ENCODE measurements around the gene COMP.
"Not testable (repeated sequence)": the region's sequence is repeated elsewhere in the genome, so short reads cannot be mapped to it uniquely, and the experiment has no call there.

COMP gene

DNA sequence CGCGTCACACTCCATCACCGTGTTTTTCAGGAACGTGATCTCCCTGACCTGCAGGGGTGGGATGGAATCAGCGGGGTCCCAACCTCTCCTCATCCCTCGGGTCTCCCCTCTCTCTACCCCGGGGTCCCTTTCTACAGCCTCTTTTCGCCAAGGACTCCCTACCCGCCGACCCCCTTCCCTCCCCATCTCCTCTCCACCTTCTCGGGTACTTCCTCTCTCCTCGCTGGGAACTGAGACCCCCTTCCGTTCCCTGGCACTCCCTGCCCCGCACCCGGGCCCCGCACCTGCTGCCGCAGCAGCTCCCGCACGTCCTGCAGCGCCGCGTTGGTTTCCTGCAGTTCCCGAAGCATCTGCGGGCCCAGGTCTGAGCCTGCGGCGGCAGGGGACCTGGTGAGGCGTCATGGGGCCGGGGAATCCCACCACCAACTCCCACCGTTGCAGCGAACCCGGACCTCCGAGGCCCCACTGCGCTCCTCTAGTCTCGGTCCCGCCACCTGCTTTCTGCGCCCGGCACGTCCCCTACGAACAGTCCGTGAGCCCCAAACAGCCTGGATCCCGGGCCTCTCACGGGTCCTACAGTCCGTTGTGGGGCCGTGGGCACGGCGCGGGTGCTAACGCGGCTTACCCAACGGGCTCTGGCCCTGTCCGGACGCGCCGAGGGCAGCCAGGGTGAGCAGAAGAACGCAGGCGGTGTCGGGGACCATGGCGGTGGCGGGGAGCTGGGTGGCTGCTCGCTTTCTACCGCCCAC is at the start of gene COMP:
TSS of gene COMP (minus strand) at position 740 of the 749 bp plus-strand sequence. CDS start at position 704, 36 bp downstream.
- DNase-seq (ENCODE audit: low read depth), result no peak

DNA sequence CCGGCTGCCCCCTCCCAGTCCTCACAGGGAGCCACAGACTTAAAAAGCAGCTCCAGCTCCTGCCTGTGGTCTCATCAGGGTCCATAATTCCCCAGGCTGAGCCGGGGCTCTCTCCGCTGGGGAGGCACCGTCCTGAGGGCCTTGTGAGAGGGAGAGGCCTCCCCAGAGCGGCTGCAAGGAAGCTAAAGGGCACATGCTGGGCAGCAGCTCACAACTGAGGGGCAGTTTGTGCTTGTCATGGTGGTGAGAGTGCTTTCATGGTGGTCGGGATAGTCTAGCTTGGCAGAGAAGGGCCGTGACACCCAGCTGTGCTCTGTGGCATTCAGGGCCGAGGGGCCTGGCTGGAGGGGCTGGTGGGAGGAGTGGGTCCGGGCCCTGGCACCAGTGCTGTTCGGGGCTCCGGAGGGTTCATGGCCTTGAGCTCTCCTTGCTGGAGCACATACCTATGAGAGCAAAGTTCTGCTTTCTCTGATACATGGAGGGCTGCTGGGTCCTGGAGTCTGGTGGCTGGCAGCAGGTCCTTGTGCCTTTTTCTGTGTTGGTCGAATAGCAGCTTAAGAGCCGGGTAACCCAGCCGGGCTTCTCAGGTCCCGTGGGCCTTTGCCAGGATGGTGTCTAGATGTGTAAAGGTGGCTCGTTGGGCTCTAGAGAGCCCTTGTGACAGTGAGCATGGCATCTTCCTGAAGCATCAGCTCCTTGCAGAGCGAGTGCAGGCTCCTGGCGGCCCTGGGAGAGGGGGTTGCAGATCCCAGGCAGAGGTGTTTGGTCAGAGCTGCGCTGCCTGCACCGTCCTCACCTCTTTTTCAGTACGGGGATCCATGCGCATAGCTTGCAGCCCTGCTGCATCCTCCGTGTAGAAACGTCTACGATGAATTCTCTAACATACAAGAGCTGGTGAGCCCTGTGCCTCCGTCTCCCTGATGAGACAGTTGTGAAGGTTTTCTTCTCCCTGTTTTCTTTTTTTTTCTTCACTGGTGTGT is 49.5 kb upstream of the COMP start:
- DNase-seq (ENCODE audit: low read depth), result no peak

DNA sequence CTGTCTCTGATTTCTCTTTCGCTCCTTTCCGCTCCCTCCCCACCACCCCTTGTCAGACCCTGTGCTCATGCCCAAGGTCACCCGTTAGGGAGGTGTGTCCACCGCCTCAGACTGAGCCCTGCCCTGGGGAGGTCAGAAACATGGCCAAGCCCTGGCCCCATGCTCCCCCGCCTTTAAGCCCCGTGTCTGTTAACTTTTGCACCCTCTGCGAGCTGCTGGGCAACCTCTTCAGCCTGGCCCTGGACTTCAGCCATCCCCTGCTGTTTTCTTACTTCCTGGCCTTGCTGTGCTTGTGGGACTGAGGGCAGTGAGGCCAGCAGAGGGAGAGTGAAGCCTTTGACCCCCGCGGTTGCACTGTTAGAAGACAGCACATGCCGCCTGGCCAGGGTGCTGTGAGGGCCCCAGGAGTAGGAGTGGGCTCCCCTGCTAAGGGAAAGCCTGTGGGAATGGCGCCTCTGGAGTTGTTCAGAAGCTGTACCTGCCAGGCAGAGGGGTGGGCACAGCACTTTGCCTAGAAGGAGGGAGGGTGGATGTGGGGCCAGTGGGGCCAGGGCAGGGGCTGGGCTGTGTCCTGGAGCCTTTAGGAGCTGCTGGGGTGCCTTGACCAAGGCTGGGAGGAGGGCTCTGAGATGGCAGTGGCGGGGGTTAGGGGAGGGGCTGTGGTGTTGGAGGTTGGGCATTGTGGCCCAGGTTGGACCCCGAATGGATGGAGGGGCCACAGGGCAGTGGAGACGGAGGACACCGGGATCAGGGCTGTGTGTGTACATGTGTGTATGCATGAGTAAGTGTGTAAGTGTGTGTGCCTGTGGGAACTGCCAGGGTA is 48.6 kb upstream of the COMP start:
- peak; percentile 33 for DNase-seq (ENCODE audit: low read depth)

- no peak for DNase-seq (ENCODE audit: low read depth)
These were observed 43.5 kb upstream of the COMP start for GRCh38 chr19:18834644-18834984.

- DNase-seq (ENCODE audit: low read depth), result no peak
These were observed 42.9 kb upstream of the COMP start for GRCh38 chr19:18833849-18834643.

GRCh38 chr19:18833141-18833476 is 42.0 kb upstream of the COMP start:
- no peak for DNase-seq (ENCODE audit: low read depth)

GRCh38 chr19:18832306-18833140 is 41.4 kb upstream of the COMP start:
- DNase-seq (ENCODE audit: low read depth), result no peak

DNA sequence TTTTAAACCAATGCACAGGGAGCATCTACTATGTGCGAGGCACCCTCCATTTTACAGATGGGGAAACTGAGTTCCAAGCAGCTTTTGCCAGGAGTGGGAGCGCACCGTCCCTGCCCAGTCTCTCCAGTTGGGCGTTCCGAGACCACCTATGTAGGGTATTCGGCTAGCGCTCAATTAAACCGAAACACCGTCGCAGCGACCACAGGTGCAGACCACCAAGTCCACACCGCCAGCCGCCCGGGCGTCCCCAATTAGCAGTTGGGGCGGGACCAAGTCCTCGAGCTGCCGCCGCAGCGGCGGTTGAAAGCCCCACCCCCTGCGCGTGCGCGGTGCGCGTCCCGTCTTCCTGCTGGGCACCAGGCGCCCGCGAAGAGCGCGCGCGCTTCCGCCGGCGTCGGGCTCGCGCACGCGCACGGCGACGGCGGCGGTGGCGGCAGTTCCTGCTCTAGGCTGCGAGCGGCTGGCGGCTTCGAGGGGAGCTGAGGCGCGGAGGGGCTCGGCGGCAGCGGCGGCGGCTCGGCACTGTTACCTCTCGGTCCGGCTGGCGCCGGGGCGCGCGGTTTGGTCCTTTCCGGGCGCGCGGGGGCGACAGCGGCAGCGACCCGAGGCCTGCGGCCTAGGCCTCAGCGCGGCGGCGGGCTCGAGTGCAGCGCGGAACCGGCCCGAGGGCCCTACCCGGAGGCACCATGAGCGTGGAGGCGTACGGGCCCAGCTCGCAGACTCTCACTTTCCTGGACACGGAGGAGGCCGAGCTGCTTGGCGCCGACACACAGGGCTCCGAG is 40.6 kb upstream of the COMP start, which contains the start of gene UPF1:
TSS of gene UPF1 (plus strand) at position 436 of the 782 bp plus-strand sequence. CDS start at position 687, 251 bp downstream.
- peak; percentile 90 for DNase-seq (ENCODE audit: low read depth)

GRCh38 chr19:18830488-18830887 is 39.4 kb upstream of the COMP start:
- no peak for DNase-seq (ENCODE audit: low read depth)

- no peak for DNase-seq (ENCODE audit: low read depth)
These were observed 37.7 kb upstream of the COMP start for GRCh38 chr19:18828786-18829185.

GRCh38 chr19:18817574-18817973 is 26.5 kb upstream of the COMP start:
- DNase-seq (ENCODE audit: low read depth), result no peak

- DNase-seq (ENCODE audit: low read depth), result not testable (repeated sequence)
These were observed 25.5 kb upstream of the COMP start for GRCh38 chr19:18816645-18817044.

GRCh38 chr19:18815673-18816072 is 24.6 kb upstream of the COMP start:
- DNase-seq (ENCODE audit: low read depth), result no peak

DNA sequence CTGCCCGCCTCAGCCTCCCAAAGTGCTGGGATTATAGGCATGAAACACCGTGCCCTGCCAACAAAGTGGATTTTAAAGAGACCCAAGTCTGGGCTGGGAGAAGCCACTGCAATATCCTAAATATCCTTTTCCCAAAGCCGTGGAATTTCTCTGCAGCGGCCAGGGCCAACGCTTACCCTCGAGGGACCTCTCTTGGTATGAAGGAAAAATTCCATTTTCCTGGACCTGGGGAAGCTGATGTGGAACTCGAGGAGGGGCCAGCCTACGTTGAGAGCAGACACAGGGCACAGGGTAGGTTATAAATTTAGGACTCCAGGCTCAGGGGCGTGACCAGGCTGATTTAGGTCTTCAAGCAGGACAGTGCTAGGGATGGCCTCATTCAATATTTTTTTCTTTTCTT is 23.0 kb upstream of the COMP start:
- DNase-seq (ENCODE audit: low read depth), result peak; percentile 33

- not testable (repeated sequence) for DNase-seq (ENCODE audit: low read depth)
These were observed 20.5 kb upstream of the COMP start for GRCh38 chr19:18811638-18812037.

DNA sequence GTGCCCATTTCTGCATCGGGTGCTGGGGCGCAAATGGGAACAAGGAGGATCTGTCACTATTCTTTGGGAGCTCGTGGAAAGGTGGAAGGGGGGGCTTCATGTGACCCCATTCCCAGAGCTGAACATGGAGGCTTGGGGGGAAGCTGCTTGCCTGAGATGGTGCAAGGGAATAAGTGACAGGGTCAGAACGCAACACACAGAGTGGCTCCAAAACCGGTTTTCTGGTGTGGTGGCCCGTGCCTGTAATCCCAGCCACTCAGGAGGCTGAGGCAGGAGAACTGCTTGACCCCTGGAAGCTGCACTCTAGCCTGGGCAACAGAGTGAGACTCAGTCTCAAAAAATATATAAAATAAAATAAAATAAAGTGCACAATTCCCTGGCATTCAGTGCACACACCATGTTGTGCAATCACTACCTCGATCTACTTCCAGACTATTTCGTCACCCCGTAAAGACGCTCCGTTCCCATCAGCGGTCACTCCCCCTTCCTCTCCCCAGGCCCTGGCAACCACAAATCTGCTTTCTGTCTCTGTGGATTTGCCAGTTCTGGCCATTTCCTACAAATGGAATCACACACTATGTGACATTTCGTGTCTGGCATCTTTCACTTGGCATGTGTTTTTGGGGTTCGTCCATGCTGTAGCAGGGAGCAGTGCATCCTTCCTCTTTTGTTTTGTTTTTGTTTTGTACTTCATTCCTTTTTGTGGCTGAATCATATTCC is 18.2 kb upstream of the COMP start:
- DNase-seq (ENCODE audit: low read depth), result peak; percentile 93

GRCh38 chr19:18807861-18808331 is 16.8 kb upstream of the COMP start:
- DNase-seq (ENCODE audit: low read depth), result no peak

- DNase-seq (ENCODE audit: low read depth), result no peak
These were observed 13.5 kb upstream of the COMP start for GRCh38 chr19:18804643-18805042.

GRCh38 chr19:18804139-18804601 is 13.1 kb upstream of the COMP start:
- DNase-seq (ENCODE audit: low read depth), result no peak

All from fibroblast of gingiva (primary cell).